MV-4-11 (cell line): ENCODE measurements around the gene WDR5.
A peak's percentile ranks its signal among the peaks of the same experiment; 100 is the strongest.

Experiments used
- DNase-seq: peaks from one replicate; lab custom pipeline; 2025; lab: John Stamatoyannopoulos, UW

The WDR5 gene

DNA sequence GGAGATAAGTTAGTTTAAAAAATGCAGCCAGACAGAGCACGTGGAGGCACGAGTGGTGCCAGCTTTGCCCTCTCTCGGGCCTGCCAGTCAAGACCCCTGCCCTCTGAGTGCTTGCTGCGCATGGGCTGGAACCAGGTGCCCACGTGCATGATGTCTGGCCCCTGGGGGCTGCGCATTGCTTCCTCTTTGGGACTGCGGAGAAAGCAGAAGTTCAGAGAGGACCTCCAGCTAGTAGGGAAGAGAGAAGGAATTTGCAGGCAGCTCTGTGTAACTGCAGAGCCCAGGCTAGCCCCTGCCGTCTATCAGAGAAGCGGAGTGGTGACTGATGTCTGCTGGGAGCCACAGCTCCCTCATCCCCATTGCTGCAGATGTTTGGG lies 38.2 kb downstream of the WDR5 start:
- no peak for DNase-seq

- no peak for DNase-seq
Observed at GRCh38 chr9:134174526-134175290, 38.8 kb downstream of the WDR5 start.

DNA sequence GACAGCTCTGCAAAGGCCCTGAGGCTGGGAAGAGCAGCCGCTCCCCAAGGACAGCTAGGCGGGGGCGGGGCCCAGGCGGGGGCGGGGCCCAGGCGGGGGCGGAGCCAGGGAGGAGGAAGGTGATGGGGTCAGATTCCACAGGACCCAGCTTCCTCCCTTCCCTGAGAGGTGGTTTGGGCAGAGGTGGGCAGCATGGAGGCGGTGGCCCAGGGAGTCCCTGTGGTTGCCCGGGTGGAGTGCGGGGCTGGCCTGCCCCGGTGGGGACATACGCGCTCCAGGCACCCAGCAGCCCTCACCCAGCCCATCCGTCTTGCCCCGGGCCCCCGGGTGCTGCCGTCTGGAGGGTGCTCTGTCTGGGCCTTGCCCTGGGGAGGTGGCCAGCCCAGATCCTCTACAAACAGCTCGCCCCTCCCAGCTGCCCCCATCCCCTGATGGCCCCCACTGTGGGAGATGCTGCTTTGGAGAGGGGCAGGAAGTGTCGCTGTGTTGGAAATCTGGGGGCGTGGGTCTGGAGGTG lies 39.5 kb downstream of the WDR5 start:
- no peak for DNase-seq

GRCh38 chr9:134175808-134176598 lies 40.1 kb downstream of the WDR5 start:
- DNase-seq: no peak

- no peak for DNase-seq
Observed at GRCh38 chr9:134176599-134176968, 40.7 kb downstream of the WDR5 start.

GRCh38 chr9:134177186-134177585 lies 41.3 kb downstream of the WDR5 start:
- DNase-seq: no peak

DNA sequence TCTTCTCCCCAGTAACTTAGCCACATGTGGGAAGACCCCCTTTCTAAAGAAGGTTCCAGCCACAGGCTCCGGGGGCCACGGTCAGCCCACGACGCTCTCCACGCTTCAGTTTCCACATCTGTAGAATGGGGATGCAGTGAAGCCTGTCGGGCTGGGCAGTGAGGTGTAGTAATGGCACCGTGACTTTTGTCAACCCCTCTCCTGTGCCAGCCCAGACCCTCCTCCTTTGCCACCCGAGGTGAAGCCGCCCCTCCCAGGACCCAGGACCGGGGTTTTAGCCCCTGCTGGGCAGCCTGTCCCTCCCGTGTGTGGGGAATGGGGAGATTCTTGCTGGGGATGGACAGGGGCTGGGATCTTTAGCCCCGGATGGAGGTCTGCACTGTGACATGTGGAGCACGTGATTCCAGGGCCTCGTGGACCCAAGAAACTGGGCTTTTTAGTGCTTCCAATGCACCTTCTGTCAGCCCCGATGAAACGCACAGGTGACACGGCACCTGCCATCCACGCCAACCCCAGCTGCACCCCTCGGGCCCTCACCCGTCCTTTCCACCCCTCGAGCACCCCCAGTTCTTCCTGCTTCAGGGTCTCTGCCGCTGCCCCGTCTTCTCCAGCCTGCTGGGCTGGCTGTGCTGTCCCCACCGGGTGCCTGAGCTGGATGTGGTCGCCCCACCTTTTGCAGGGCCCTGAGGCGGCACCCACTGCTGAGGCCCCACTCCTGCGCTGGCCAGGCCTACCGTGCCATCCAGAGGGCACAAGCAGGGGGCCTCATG lies 41.9 kb downstream of the WDR5 start:
- DNase-seq: no peak

GRCh38 chr9:134178394-134178767 lies 42.5 kb downstream of the WDR5 start:
- no peak for DNase-seq

GRCh38 chr9:134178768-134179551 lies 43.1 kb downstream of the WDR5 start:
- no peak for DNase-seq

GRCh38 chr9:134179595-134179917 lies 43.7 kb downstream of the WDR5 start:
- no peak for DNase-seq

- DNase-seq: no peak
Observed at GRCh38 chr9:134179918-134180785, 44.3 kb downstream of the WDR5 start.

GRCh38 chr9:134180786-134181647 lies 45.1 kb downstream of the WDR5 start:
- no peak for DNase-seq

GRCh38 chr9:134181648-134182034 lies 45.8 kb downstream of the WDR5 start:
- DNase-seq: no peak

DNA sequence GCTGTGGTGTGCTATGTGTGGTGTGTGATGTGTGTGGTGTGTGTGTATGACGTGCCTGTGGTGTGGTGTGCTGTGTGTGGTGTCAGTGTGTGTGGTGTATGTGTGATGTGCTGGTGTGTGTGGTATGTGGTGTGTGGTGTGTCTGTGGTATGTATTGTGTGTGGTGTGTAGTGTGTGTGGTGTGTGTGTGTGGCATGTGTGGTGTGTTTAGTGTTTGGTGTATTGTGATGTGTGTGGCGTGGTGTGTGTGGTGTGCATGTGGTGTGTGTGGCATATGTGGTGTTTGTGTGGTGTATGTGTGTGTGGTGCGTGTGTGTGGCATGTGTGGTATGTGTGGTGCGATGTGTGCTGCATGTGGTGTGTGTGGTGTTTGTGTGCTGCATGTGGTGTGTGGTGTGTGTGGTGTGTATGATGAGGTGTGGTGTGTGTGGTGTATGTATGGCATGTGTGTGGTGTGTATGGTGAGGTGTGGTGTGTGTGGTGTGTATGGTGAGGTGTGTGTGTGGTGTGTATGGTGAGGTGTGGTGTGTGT lies 46.7 kb downstream of the WDR5 start:
- no peak for DNase-seq

DNA sequence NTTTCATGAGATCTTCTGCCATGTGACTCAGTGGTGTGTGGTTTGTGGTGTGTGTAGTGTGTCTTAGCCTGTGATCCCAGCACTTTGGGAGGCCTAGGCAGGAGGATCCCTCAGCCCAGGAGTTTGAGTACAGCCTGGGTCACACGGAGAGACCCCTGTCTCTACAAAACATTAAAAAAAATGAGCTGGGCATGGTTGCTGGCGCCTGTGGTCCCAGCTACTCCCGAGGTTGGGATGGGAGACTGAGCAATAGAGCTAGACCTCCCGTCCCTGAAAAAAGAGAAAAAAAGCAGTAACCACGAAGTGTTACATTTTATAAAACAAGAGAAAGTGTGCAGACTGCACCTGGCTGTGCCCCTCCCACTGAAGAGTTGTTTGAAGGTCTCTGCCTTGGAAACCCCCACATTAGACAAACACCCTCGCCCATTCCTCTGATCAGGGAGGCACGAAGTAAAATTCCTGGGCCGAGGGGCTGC lies 49.7 kb downstream of the WDR5 start:
- DNase-seq: peak; percentile 52

GRCh38 chr9:134186471-134187109 lies 50.7 kb downstream of the WDR5 start:
- no peak for DNase-seq

GRCh38 chr9:134187110-134187531 lies 51.2 kb downstream of the WDR5 start:
- peak; percentile 59 for DNase-seq

- DNase-seq: no peak
Observed at GRCh38 chr9:134187891-134188385, 52.1 kb downstream of the WDR5 start.
